K562 (cell line): ENCODE measurements around the gene CCDC78. TPM values are rescaled to one million over a fixed set of nuclear protein-coding genes. Genes with fewer than 3 reads are reported as not detected.

Experiments used
- ATF7 ChIP-seq: fragments of 450-650 bp; IDR thresholded peaks from 2 replicates; pipeline ENCODE4 v1.7.1; 2014; ENCODE audit warnings: mild to moderate bottlenecking, moderate library complexity
- ELF2 ChIP-seq: fragments of 250-450 bp; sonication (Bioruptor Pico); IDR thresholded peaks from 2 replicates; pipeline ENCODE4 v1.5.0; 2021; ENCODE audit warnings: mild to moderate bottlenecking
- FOXM1 ChIP-seq, 2 experiments: fragments of 450-650 bp in 1 of 2; sonication (generic) in 1 of 2; formaldehyde crosslinking in 1 of 2; IDR thresholded peaks; 2 replicates each; pipeline versions ENCODE4 v1.6.1 to v1.9.0; 2017 to 2022; ENCODE audit warnings: low read depth in 2 of 2, mild to moderate bottlenecking in 2 of 2, missing genetic modification reagents in 1 of 2, moderate library complexity in 1 of 2
- HNRNPH1 ChIP-seq: fragments of 200-400 bp; formaldehyde crosslinking; optimal IDR thresholded peaks from 2 replicates; pipeline ENCODE3; 2017; ENCODE audit warnings: low read depth, mild to moderate bottlenecking, low read length, moderate library complexity
- ID3 ChIP-seq, 2 experiments: fragments of 250-450 bp in 1 of 2; fragments of 450-650 bp in 1 of 2; sonication (Bioruptor Pico) in 1 of 2; IDR thresholded peaks; 2 replicates each; pipeline versions ENCODE4 v1.6.1 to v1.8.0; 2016 to 2021; ENCODE audit warnings: mild to moderate bottlenecking in 2 of 2, moderate library complexity in 2 of 2, missing compliant biosample characterization in 1 of 2, missing genetic modification characterization in 1 of 2
- MAFK ChIP-seq: IDR thresholded peaks from 2 replicates; pipeline ENCODE4 v1.6.1; 2011; ENCODE audit warnings: low read length, improper control_type of control experiment
- MGA ChIP-seq: fragments of 450-650 bp; IDR thresholded peaks from 2 replicates; pipeline ENCODE4 v1.6.1; 2016; ENCODE audit warnings: mild to moderate bottlenecking, moderate library complexity
- NR2C1 ChIP-seq, 2 experiments: fragments of 450-650 bp; IDR thresholded peaks; 2 replicates each; pipeline ENCODE4 v1.6.1; 2017; ENCODE audit warnings: mild to moderate bottlenecking in 2 of 2, antibody characterized with exemption in 1 of 2, inconsistent platforms in 1 of 2, missing compliant biosample characterization in 1 of 2, missing genetic modification characterization in 1 of 2
- POLR2A ChIP-seq: fragments of 450-650 bp; conservative IDR thresholded peaks from 2 replicates; pipeline ENCODE4 v1.6.1; 2016
- SMAD3 ChIP-seq: fragments of 450-650 bp; formaldehyde crosslinking; conservative IDR thresholded peaks from 2 replicates; pipeline ENCODE4 v1.4.0; 2020; ENCODE audit warnings: mild to moderate bottlenecking
- SP1 ChIP-seq: sonication (generic); formaldehyde crosslinking; IDR thresholded peaks from 2 replicates; pipeline ENCODE4 v1.8.1; 2022; ENCODE audit warnings: mild to moderate bottlenecking, missing genetic modification reagents
- TFE3 ChIP-seq: fragments of 450-650 bp; formaldehyde crosslinking; IDR thresholded peaks from 2 replicates; pipeline ENCODE4 v1.4.0; 2020; ENCODE audit warnings: mild to moderate bottlenecking, mixed read lengths
- ZFP36 ChIP-seq: fragments of 150-350 bp; IDR thresholded peaks from 2 replicates; pipeline ENCODE4 v1.6.1; 2018; ENCODE audit warnings: low read length, low read depth; ENCODE audit not compliant: partially characterized antibody
- polyA plus RNA-seq, 8 experiments: library from polyadenylated mRNA; depleted of rRNA in 4 of 8; stranded (reverse) in 5 of 8; unstranded in 3 of 8; fragments of >200 nt; fragmentation: Nextera tagmentation in 2 of 8; fragmentation: Illumina TruSeq in 1 of 8; extraction: Ambion mirVana in 2 of 8; extraction: Trizol in 1 of 8; gene quantifications; 2 replicates each; pipeline versions ENCODE4 v1.2.1 to v1.2.3, GENCODE V29; 2011 to 2014; ENCODE audit warnings: inconsistent platforms in 1 of 8, missing spikeins in 1 of 8
- total RNA-seq, 7 experiments: library from RNA; depleted of rRNA in 6 of 7; stranded (reverse); fragments of >200 nt in 6 of 7; fragmentation: Illumina TruSeq in 2 of 7; extraction: Trizol in 2 of 7; gene quantifications; 2 replicates each; pipeline versions ENCODE4 v1.2.1 to v1.2.3, GENCODE V29; 2011 to 2021; ENCODE audit warnings: low replicate concordance in 1 of 7

CCDC78 gene
- total and polyA plus RNA-seq, 9 of the 15 experiments (the other 6 are each of a cell fraction or from before 2014, with no cell fraction given): 0.24 to 17.7 (median 2.9) TPM

DNA sequence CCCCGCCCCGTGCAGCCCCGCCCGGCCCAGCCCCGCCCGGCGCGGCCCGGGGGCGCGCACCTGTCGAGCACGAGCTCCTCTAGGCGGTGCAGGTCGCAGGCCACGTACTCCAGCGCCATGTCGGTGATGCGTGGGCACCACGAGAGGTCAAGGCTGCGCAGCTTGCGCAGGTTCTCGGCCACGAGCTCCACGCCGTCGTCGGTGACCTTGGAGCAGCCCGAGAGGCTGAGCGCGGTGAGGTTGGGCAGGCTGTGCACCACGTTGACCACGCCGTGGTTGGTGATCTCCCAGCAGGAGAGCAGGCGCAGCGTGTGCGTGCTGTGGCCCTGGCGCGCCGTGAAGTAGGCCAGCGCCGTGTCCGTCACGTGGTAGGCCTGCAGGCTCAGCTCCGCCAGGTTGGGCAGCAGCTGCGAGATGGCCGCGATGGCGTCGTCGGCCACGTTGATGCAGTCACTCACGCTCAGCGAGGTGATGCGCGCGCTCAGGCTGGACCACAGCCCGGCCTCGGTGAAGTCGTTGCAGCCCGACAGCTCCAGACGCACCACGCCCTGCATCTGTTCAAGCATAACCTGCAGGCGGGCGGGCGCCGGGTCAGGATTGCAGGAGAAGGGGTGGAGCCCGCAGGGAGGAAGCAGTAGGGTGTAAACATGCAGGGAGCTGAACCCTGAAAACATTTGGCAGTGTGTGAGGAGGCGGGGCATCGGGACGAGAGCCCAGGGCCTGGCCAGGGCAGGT is 30.7 kb downstream of the CCDC78 start (continued):
- peak; percentile 97 for TF ChIP-seq MGA
- no peak for TF ChIP-seq SMAD3 (CRISPR knock-in tag)
- TF ChIP-seq FOXM1 (IDR thresholded peaks at IDR 0.05; ENCODE audit: low read depth): no peak
- TF ChIP-seq FOXM1 (CRISPR knock-in tag; IDR thresholded peaks at IDR 0.05; ENCODE audit: low read depth): 0 out of 2 replicates have a peak, but pooled peaks have one; percentile 48
- no peak for TF ChIP-seq HNRNPH1
- TF ChIP-seq ID3 (CRISPR knock-in tag; IDR thresholded peaks at IDR 0.05): no peak
- peak; percentile 80; the same call in 1 of the 2 replicates for TF ChIP-seq ID3 (tag; IDR thresholded peaks at IDR 0.05)
- TF ChIP-seq NR2C1 (IDR thresholded peaks at IDR 0.05): no peak
- TF ChIP-seq NR2C1 (tag; IDR thresholded peaks at IDR 0.05): peak; percentile 31; the same call in 1 of the 2 replicates
- TF ChIP-seq SP1: peak; percentile 50
- TF ChIP-seq POLR2A: 0 out of 2 replicates have a peak, but pooled peaks have one; percentile 36
- peak; percentile 45; the same call in 1 of the 2 replicates for TF ChIP-seq ATF7
- no peak for TF ChIP-seq ELF2 (CRISPR knock-in tag)
- no peak for TF ChIP-seq MAFK
- no peak for TF ChIP-seq ZFP36
- peak; percentile 12; the same call in 1 of the 2 replicates for TF ChIP-seq TFE3 (CRISPR knock-in tag)
